Non-pigmented ciliary epithelial cell (primary cell): Measurements from ENCODE around the gene IFIT1.
"Not testable (repeated sequence)": the region's sequence is repeated elsewhere in the genome, so short reads cannot be mapped to it uniquely, and the experiment has no call there.

Source experiments
- DNase-seq: peaks from one replicate; pipeline ENCODE4 v3.0.0-alpha.2; 2010; ENCODE audit warnings: low read depth

IFIT1 gene

DNA sequence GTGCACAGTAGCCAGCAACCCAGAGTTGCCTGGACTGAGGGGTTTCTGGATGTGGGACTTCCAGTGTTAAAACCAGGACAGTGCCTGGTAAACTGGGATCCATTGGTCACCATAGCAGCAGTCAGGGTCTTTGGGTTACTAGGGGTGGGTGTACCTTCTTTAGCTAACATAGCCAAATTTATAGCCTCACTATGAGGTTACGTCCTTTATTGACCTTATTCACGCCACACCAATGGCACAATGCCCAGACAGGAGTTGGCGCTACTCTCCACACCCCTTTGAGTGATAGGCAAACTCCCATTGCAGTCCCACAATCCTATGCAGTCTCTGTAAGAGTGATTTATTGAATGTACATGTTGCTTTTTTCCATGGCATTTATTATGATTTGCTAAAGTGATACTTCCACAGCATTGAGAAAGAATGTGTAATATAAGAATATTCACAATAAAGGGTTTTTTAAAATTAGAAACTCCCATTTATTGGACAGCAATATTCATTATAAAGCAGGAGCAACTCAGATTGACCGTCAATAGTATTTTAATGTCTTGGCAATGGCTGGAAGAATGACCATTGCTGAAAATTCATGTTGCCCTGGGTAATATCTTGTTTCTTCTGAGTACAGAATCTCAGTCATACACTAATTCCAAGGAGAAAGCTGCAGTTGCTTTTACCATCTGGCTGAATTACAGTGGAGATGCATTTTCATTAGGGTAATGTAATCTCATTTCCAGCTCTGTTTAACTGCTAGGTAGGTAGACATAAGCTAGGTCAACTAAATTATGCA lies 48.0 kb downstream of the IFIT1 start:
- no peak for DNase-seq

DNA sequence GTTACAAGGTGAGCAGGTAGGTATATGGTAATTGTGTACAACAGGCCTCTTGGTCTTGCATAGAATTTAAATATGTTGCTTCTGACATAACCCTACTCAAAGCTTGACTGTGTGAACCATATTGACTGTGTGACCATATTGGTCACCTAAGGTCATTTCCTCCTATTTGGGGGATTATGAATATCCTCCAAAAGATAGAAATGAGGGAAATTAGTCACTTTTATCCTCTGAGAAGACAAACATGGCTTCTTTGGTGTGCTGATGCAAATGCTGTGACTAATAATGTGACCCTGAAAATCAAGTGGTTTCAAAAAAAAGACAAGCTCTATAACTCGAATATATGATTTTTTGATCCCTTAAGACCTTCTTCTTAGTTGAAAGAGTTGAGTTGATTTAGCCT lies 49.9 kb downstream of the IFIT1 start:
- DNase-seq = no peak

DNA sequence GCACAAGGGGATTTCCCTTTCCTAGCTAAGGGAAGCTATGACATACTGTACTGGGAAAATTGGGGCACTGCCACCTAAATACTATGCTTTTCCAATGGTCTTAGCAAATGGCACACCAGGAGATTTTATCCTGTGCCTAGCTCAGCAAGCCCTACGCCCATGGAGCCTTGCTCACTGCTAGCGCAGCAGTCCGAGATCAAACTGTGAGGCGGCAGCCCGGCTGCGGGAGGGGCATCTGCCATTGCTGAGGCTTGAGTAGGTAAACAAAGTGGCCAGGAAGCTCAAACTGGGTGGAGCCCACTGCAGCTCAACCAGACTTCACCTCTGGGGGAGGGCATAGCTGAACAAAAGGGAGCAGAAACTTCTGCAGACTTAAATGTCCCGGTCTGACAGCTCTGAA lies 52.4 kb downstream of the IFIT1 start:
- not testable (repeated sequence) for DNase-seq

DNA sequence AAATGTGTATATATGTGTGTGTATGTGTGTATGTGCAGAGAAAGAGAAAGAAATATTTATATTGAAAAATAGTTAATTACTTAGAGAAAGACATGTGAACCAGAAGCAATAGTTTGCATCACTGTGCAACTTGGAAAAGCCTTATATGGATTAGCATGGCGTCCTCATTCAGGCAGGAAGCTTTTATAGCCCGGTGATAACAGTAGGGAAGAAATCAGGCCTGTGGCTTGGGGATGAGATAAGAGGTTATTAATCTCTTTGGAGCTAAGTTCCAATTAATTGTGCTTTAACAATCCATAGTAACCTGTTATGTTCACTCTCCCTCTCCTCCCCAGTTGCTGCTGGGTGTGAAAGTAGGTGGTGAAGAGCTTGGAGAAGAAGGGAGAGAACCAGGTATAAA lies 58.5 kb downstream of the IFIT1 start:
- DNase-seq = no peak

DNA sequence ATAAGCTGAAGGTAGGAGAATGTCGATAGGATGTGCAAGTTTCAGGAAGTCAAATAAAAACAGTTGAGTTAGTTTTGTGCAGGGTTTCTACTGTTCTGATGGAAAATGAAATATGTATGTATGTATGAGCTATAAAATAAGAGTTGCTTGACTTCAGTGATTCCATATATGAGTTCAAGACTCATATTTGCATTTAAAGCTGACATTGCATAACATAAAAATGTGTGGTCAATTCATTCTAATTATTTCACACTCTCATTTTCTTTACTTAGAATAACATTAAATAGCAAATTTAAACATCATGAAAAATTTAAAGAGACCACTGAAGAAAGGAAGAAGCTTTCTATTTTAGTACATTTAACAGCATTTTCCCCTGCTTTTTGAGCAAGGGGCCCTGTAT lies 59.8 kb downstream of the IFIT1 start:
- DNase-seq = no peak

DNA sequence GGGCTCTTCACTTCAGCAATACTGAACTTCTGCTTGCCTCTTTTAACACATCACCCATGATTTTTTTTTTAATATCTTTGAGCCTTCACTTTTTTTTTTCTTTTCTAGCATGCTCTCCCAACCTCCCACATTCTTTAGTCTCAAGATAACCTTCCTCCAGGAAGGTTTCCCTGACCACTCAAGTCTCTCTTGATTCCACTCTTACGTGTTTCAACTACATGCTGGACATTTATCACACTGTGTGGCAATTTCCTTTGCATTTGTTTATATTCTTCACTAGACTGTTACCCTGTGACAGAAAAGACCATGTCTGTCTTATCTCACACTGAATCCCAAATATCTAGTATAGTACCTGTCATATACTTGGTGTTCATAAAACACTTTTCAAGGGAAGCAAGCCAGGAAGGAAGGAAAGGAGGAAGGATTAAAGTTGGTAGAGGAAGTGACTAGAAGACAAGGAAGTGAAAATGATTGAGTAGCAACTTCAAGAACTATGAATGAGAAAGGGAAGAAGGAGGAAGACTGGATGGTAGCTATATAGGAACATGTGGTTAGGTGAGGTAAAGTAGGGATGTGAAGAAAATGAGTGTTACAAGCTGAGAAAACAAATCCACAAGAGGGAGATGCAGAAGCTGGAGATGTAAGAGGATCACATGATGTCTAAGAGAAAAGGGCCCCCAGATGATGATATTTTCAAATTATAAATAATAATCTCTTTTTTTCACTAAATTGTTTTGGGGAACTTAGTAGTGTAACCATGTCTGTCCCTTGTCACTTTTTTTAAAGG lies 62.3 kb downstream of the IFIT1 start:
- DNase-seq = no peak
